ENCODE data around the gene CDCA8. TPM values are rescaled to one million over a fixed set of nuclear protein-coding genes. Genes with fewer than 3 reads are reported as not detected.
"Not testable (repeated sequence)": the region's sequence is repeated elsewhere in the genome, so short reads cannot be mapped to it uniquely, and the experiment has no call there.

The CDCA8 gene
- total RNA-seq, 1 donor from 2014 or later: 13.5 TPM

- Mint-ChIP-seq H3K27me3 (ENCODE audit: low read depth) (peaks cover 82% of the 10 kb centered on the region), H3K4me3 (no peak overlapping the region), H3K9me3 (no peaks in the 10 kb centered on the region)
Observed at GRCh38 chr1:37731312-37732019, 39.1 kb downstream of the CDCA8 start.

GRCh38 chr1:37732111-37732780, 39.9 kb downstream of the CDCA8 start:
- TF ChIP-seq CTCF (IDR thresholded peaks at IDR 0.05; ENCODE audit: unreplicated experiment): no peak
- Mint-ChIP-seq H3K9me3 (peaks cover 3% of the 10 kb centered on the region), H3K27ac (no peak overlapping the region), H3K36me3 (no peaks in the 10 kb centered on the region), H3K4me3 (no peak overlapping the region), H3K4me1 (no peaks in the 10 kb centered on the region), H3K27me3 (ENCODE audit: low read depth) (peaks cover 85% of the 10 kb centered on the region)
- no peak for DNase-seq (ENCODE audit: low spot score in 2 of 2, unreplicated experiment in 2 of 2)

More at GRCh38 chr1:37731312-37732019, 39.1 kb downstream of the CDCA8 start:
- Mint-ChIP-seq H3K36me3 (no peaks in the 10 kb centered on the region), H3K27ac (no peak overlapping the region), H3K4me1 (no peaks in the 10 kb centered on the region)
- no peak for DNase-seq (ENCODE audit: low spot score in 2 of 2, unreplicated experiment in 2 of 2)
- no peak for TF ChIP-seq CTCF (IDR thresholded peaks at IDR 0.05; ENCODE audit: unreplicated experiment)

- no peaks in the 10 kb centered on the region for H3K4me1 Mint-ChIP-seq
- no peak overlapping the region for H3K27ac Mint-ChIP-seq
- H3K36me3 Mint-ChIP-seq: no peaks in the 10 kb centered on the region
- DNase-seq (ENCODE audit: low spot score in 2 of 2, unreplicated experiment in 2 of 2): no peak
- peaks cover 71% of the 10 kb centered on the region for H3K27me3 Mint-ChIP-seq (ENCODE audit: low read depth)
- no peak overlapping the region for H3K4me3 Mint-ChIP-seq
- H3K9me3 Mint-ChIP-seq: peaks cover 7% of the 10 kb centered on the region
- TF ChIP-seq CTCF (IDR thresholded peaks at IDR 0.05; ENCODE audit: unreplicated experiment): no peak
Observed at GRCh38 chr1:37734629-37735591, 42.6 kb downstream of the CDCA8 start.

- not testable (repeated sequence) for H3K27ac Mint-ChIP-seq; DNase-seq (ENCODE audit: low spot score in 2 of 2, unreplicated experiment in 2 of 2); H3K4me1 Mint-ChIP-seq; H3K4me3 Mint-ChIP-seq; H3K36me3 Mint-ChIP-seq; H3K9me3 Mint-ChIP-seq
- H3K27me3 Mint-ChIP-seq (ENCODE audit: low read depth): peaks cover 72% of the 10 kb centered on the region
Observed at GRCh38 chr1:37737975-37738374, 45.7 kb downstream of the CDCA8 start.

- not testable (repeated sequence) for H3K9me3 Mint-ChIP-seq; H3K27ac Mint-ChIP-seq; DNase-seq (ENCODE audit: low spot score in 2 of 2, unreplicated experiment in 2 of 2); H3K36me3 Mint-ChIP-seq; H3K4me1 Mint-ChIP-seq; H3K4me3 Mint-ChIP-seq
- H3K27me3 Mint-ChIP-seq (ENCODE audit: low read depth): peaks cover 69% of the 10 kb centered on the region
Observed at GRCh38 chr1:37738619-37739018, 46.3 kb downstream of the CDCA8 start.

GRCh38 chr1:37739222-37739621, 46.9 kb downstream of the CDCA8 start:
- Mint-ChIP-seq H3K27ac (no peak overlapping the region), H3K27me3 (ENCODE audit: low read depth) (peaks cover 66% of the 10 kb centered on the region), H3K36me3 (no peaks in the 10 kb centered on the region), H3K9me3 (peaks cover 7% of the 10 kb centered on the region), H3K4me1 (no peaks in the 10 kb centered on the region), H3K4me3 (no peak overlapping the region)
- DNase-seq (ENCODE audit: low spot score in 2 of 2, unreplicated experiment in 2 of 2): no peak
- TF ChIP-seq CTCF (IDR thresholded peaks at IDR 0.05; ENCODE audit: unreplicated experiment): no peak

Measured in mesothelial cell of epicardium (in vitro differentiated cells).